Glomerular visceral epithelial cell (primary cell): ENCODE results near the gene TTC33.

Experiments used
- DNase-seq: peaks from one replicate; pipeline ENCODE4 v3.0.0-alpha.2; 2016; ENCODE audit errors: extremely low spot score

Gene TTC33

GRCh38 chr5:40485021-40485998, 270.5 kb downstream of the TTC33 start:
- DNase-seq: no peak

DNA sequence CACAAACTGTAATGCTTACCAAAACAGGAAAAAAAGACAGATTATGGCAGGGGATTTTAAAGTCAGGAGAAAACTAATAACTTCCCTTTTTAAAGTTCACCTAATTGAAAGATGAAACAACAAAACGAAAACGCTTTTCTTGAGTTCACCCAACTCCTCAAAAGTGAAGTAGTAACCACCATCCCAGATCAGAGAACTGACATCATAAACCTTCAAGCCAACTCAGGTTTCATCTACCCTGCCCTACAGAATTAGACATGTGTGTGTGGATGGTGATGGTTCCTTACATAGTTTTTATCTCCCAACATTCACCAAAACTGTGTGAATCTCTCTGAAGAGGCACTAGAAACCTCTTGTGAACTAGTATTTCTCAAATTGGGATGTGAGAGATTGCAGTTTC, 271.3 kb downstream of the TTC33 start:
- DNase-seq: no peak

DNA sequence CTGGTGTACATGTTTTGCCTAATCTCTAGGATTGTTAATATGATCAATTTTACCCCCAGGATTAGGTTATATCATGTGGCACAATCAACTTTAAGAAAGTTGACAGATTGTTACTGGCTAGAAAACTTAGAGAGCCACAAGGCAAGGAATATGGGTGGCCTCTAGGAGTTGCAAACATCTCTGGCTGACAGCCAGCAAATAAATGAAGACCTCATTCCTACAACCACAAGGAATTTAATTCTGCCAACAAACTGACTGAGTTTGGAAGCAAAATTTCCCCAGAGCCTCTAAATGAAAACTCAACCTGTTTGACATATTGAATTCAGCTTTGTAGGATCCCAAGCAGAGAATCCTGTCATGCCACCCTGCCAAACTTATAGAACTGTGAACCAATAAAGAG, 272.4 kb downstream of the TTC33 start:
- peak; percentile 49 for DNase-seq

DNA sequence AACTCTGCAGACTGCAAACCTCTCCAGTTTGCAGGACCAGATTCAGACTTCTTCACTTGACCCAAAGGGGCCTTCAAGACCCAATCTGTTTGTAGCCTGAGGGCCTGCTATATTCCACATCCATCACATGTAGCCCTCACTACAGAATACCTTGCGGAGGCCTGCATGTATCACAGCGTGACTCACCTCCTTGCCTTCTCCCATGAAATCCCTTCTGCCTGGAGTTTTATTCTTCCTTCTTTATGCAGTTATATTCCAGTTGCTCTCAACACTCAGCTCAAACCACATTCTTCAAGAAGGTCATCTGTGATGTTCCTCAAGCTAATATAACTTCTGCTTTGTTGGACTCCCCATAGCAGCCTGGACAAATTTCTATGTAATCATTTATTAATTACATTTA, 274.5 kb downstream of the TTC33 start:
- DNase-seq: no peak

- no peak for DNase-seq
These were observed 275.4 kb downstream of the TTC33 start for GRCh38 chr5:40480392-40480791.

DNA sequence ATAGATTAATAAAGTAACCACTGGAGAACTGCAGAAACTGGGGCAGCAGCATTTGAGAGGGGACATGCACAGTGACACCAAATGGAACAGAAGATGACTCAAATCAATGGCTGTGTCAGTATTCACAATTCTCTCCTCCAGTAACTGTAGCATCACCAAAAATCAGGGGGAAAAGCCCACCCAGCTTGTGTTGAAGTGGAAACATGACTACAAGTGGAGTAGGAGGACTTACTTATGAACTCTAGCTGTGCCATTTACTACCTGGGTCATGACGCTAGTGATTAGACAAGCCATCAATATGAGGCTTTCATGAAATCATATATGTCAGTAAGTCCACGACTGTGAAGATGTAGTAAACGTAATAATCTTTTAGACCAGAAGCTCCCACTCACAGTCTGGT, 275.8 kb downstream of the TTC33 start:
- DNase-seq: no peak

DNA sequence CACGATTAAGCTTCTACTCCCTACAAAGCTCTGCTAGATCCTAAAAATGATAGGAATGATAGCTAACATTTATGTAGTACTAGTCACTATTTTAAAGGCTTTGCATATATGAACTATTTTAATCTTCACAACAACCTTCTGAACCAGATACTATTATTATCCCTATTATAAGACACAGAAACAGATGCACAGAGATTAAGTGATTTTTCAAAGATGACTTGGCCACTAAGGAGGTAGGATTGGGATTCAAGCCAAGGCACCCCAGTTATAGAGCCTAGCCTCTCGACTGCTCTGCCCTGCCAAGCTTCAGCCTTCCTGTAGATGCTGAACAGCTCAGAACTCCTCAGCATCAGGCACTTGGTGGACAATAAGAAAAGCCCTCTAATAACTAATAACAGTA, 277.0 kb downstream of the TTC33 start:
- no peak for DNase-seq

DNA sequence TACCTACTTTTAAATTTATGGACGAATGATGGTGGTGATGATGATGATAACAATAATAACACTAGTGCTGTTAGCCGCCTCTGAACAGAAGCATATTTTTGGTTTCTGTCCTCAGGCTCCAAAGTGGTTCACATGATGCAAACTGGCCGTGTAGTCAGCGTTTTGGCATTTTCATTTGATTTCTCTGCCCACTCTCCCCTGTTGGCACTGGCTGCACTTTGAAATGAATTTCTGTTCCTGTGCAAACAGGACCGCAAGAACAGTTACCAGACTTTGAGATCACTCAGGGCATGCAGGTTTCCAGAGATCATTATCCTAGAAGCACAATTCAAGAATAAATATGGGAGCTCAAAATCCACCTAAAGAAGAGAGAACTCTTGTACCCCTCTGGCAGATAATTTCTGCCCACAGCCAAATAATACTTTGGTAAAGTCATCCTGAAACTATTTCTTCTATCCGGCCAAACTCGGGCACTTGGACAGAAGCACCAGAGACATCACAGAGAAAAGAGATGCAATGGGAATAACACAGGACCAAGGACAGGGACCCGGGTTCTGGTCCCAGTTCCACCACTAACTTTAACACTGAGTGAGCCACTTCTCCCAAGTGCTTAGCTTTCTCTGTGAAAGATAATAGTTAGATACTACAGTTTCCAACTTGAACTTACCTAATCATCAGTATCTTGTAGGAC, 277.8 kb downstream of the TTC33 start:
- peak; percentile 62 for DNase-seq

DNA sequence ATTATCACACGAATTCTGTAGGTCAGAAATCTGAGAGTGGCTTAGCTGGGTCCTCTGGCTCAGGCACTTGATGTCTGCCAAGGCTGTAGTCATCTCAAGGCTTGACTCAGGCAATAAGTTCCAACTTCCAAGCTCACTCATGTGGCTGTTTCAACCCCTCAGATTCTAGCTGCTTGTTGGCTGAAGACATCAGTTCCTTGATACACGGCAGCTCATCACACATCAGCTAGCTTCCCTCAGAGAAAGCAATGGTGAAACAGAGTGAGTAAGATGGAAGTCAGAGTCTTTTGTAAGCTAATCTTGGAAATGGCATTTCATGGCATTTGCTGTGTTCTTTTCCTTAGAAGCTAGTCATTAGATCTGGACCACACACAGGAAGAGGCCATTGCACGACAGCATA, 280.2 kb downstream of the TTC33 start:
- no peak for DNase-seq

DNA sequence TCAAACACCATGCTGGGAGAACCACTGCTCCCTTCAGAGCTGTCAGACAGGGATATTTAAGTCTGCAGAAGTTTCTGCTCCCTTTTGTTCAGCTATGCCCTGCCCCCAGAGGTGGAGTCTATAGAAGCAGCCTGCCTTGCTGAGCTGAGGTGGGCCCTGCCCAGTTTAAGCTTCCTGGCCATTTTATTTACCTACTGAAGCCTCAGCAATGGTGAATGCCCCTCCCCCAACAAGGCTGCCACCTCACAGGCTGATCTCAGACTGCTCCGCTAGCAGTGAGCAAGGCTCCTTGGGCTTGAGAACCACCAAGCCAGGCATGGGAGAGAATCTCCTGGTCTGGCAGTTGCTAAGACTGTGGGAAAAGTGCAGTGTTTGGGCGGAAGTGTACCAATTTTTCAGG, 281.5 kb downstream of the TTC33 start:
- DNase-seq: no peak

GRCh38 chr5:40465416-40465815, 290.3 kb downstream of the TTC33 start:
- no peak for DNase-seq

DNA sequence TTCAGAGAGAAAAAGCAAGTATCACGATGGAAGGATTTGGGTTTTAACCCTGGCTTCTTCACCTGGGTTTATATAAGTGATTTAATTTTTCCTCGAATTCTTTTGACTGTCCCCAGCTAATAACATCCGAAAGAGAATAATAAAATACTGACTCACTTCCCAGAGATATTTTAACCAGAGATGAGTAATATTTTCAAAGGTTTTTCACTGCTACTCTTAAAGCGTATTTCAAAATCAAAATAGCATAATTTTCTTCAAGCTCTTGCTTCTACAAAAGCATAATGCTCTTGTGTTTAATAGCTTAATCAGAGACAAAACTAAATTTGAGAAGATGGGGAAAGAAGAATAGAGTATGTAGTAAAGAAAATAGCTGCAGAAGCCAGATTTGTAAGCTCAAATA, 291.2 kb downstream of the TTC33 start:
- DNase-seq: no peak
